Measurements from ENCODE around the gene MKI67. TPM values are rescaled to one million over a fixed set of nuclear protein-coding genes. Genes with fewer than 3 reads are reported as not detected.

MKI67 gene
- total RNA-seq, 3 donors from 2014 or later, result 7.7 to 54.7 (median 14.0) TPM

GRCh38 chr10:128161031-128161430, 34.8 kb upstream of the MKI67 start:
- ATAC-seq (no peak), DNase-seq (no peak)
- Histone ChIP-seq H3K4me3 (no peak overlapping the region), H3K4me1 (ENCODE audit: low read depth) (peaks cover 10% of the 10 kb centered on the region), H3K36me3 (ENCODE audit: low read depth) (no peaks in the 10 kb centered on the region), H3K9me3 (no peaks in the 10 kb centered on the region)
- intact Hi-C loops (cut with DNase I, micrococcal nuclease), result no loop called here
- TF ChIP-seq CTCF (IDR thresholded peaks at IDR 0.05), result no peak

- no peak for DNase-seq
- intact Hi-C loops (cut with DNase I, micrococcal nuclease), result no loop called here
- H3K4me1 ChIP-seq (ENCODE audit: low read depth), result peaks cover 10% of the 10 kb centered on the region
- no peak overlapping the region for H3K4me3 ChIP-seq
- ATAC-seq, result no peak
- H3K36me3 ChIP-seq (ENCODE audit: low read depth), result no peaks in the 10 kb centered on the region
- TF ChIP-seq CTCF (IDR thresholded peaks at IDR 0.05), result no peak
- H3K9me3 ChIP-seq, result no peaks in the 10 kb centered on the region
Measured at GRCh38 chr10:128160297-128160711, 34.1 kb upstream of the MKI67 start.

GRCh38 chr10:128158021-128158795, 32.0 kb upstream of the MKI67 start:
- intact Hi-C loops (cut with DNase I, micrococcal nuclease), result loop anchor here in 1 of 2 donors (10.0 kb wide), 1 partner anchor 83 kb away; no protein-coding TSS in a partner anchor
- TF ChIP-seq CTCF (IDR thresholded peaks at IDR 0.05), result no peak
- Histone ChIP-seq H3K36me3 (ENCODE audit: low read depth) (no peaks in the 10 kb centered on the region), H3K4me3 (no peak overlapping the region), H3K9me3 (no peaks in the 10 kb centered on the region), H3K4me1 (ENCODE audit: low read depth) (peaks cover 10% of the 10 kb centered on the region)
- ATAC-seq (no peak), DNase-seq (no peak)

DNA sequence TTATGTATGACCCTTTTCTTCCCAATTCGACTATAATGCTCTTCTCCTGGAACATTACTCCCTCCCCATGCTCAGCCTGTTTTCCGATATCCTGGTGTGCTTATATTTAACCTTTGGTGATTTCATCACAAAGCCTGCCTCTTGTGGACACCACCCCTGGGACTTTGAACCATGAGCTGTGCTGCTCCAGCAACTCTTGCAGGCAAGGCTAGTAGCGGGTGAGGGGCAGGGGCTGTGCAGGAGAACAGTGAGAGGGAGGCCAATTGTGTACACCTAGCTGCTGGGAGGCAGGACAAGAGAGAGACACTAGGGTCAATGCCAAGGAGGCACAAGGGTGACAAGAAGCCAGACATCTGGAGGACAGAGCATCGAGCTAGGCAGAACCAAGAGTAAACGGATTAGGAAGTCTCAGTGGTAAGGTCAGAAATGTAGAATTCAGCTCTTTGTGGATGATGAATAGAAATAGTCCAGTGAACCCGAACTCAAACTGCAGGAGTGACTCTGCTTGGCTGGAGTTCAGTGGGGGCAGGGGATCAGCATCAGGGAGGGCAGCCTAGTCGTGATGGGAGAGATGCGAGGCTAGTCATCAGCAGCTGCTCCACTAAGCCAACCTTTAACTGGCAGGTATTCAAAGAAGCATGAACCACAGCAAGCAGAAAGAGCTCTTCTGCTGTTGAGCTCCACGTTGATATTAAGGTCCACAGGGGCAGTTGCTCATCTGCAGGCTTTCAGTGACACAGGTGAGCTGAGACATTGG, 31.0 kb upstream of the MKI67 start:
- peak; percentile 70 to 84 (median 73) for DNase-seq
- Histone ChIP-seq H3K4me1 (ENCODE audit: low read depth) (peaks cover 10% of the 10 kb centered on the region), H3K4me3 (no peak overlapping the region), H3K36me3 (ENCODE audit: low read depth) (no peaks in the 10 kb centered on the region), H3K9me3 (no peaks in the 10 kb centered on the region)
- intact Hi-C loops (cut with DNase I, micrococcal nuclease), result loop anchor here in 1 of 2 donors (10.0 kb wide), 1 partner anchor 82 kb away; no protein-coding TSS in a partner anchor
- ATAC-seq, result peak; percentile 98
- no peak for TF ChIP-seq CTCF (IDR thresholded peaks at IDR 0.05)

GRCh38 chr10:128152741-128153580, 26.7 kb upstream of the MKI67 start:
- ATAC-seq, result no peak
- no peaks in the 10 kb centered on the region for H3K9me3 ChIP-seq
- H3K36me3 ChIP-seq (ENCODE audit: low read depth), result no peaks in the 10 kb centered on the region
- intact Hi-C loops (cut with DNase I, micrococcal nuclease), result loop anchor here in 1 of 2 donors (10.0 kb wide), 1 partner anchor 78 kb away; no protein-coding TSS in a partner anchor
- H3K4me1 ChIP-seq (ENCODE audit: low read depth), result peaks cover 10% of the 10 kb centered on the region
- no peak overlapping the region for H3K4me3 ChIP-seq
- no peak for DNase-seq
- TF ChIP-seq CTCF (IDR thresholded peaks at IDR 0.05), result no peak

All from mucosa of descending colon (tissue), 3 donors.